Keratinocyte (primary cell): ENCODE measurements around the gene EMP3. TPM values are rescaled to one million over a fixed set of nuclear protein-coding genes. Genes with fewer than 3 reads are reported as not detected.

Experiments used
- DNase-seq: peaks from one replicate; pipeline ENCODE4 v3.0.0-alpha.2; 2011; ENCODE audit warnings: low read depth, missing footprints, low spot score
- FAIRE-seq: peaks from 2 replicates; lab custom pipeline; 2011; peaks lifted over from hg19 to GRCh38; lab: Jason Lieb, UNC
- H2AFZ ChIP-seq: 2 replicates; pipeline ENCODE4 v1.6.0; 2012; ENCODE audit warnings: low read length, control low read depth, inconsistent platforms; ENCODE audit not compliant: control insufficient read depth
- H3K27ac ChIP-seq: 2 replicates; pipeline ENCODE4 v1.5.1; 2011; ENCODE audit warnings: low read length; ENCODE audit not compliant: control insufficient read depth, insufficient read depth
- H3K27me3 ChIP-seq: 3 replicates; pipeline ENCODE4 v1.6.0; 2011; ENCODE audit warnings: low read length; ENCODE audit not compliant: control insufficient read depth, insufficient read depth; ENCODE audit errors: extremely low read depth
- H3K36me3 ChIP-seq, 2 experiments: 2 replicates in 1 of 2; 3 replicates in 1 of 2; pipeline ENCODE4 v1.5.1; 2011; ENCODE audit warnings: low read length in 2 of 2, mild to moderate bottlenecking in 1 of 2; ENCODE audit not compliant: control insufficient read depth in 2 of 2, insufficient read depth in 2 of 2; ENCODE audit errors: extremely low read depth in 1 of 2
- H3K4me1 ChIP-seq: 3 replicates; pipeline ENCODE4 v1.5.1; 2011; ENCODE audit warnings: low read length; ENCODE audit not compliant: control insufficient read depth, insufficient read depth; ENCODE audit errors: extremely low read depth
- H3K4me2 ChIP-seq: 3 replicates; pipeline ENCODE4 v1.6.0; 2011; ENCODE audit warnings: low read depth, low read length; ENCODE audit not compliant: control insufficient read depth, insufficient read depth; ENCODE audit errors: extremely low read depth
- H3K4me3 ChIP-seq, 3 experiments: fragments of 200-600 bp in 1 of 3; sonication (generic) in 1 of 3; 2 replicates in 2 of 3; 3 replicates in 1 of 3; pipeline ENCODE4 v1.5.1; 2011 to 2016; ENCODE audit warnings: low read length in 3 of 3, mild to moderate bottlenecking in 3 of 3, control low read depth in 2 of 3, inconsistent platforms in 1 of 3, low read depth in 1 of 3, mixed read lengths in 1 of 3, mixed run types in 1 of 3, moderate library complexity in 1 of 3; ENCODE audit not compliant: control insufficient read depth in 2 of 3, insufficient read depth in 2 of 3; ENCODE audit errors: extremely low read depth in 1 of 3
- H3K79me2 ChIP-seq: 2 replicates; pipeline ENCODE4 v1.6.0; 2012; ENCODE audit warnings: low read length; ENCODE audit not compliant: control insufficient read depth, insufficient read depth
- H3K9ac ChIP-seq: 3 replicates; pipeline ENCODE4 v1.6.0; 2011; ENCODE audit warnings: low read length; ENCODE audit not compliant: control insufficient read depth, insufficient read depth; ENCODE audit errors: extremely low read depth
- H3K9me1 ChIP-seq: 3 replicates; pipeline ENCODE4 v1.6.0; 2011; ENCODE audit warnings: low read length; ENCODE audit not compliant: control insufficient read depth, insufficient read depth; ENCODE audit errors: extremely low read depth
- H3K9me3 ChIP-seq: 2 replicates; pipeline ENCODE4 v1.5.1; 2012; ENCODE audit warnings: low read depth, low read length; ENCODE audit not compliant: control insufficient read depth
- H4K20me1 ChIP-seq: 3 replicates; pipeline ENCODE4 v1.6.0; 2011; ENCODE audit warnings: low read length; ENCODE audit not compliant: control insufficient read depth, insufficient read depth; ENCODE audit errors: extremely low read depth
- EZH2 ChIP-seq: IDR thresholded peaks from one replicate; pipeline ENCODE4 v1.6.1; 2012; ENCODE audit warnings: inconsistent platforms, mild to moderate bottlenecking, low read length, moderate library complexity
- dilution Hi-C: fragments of 300-500 bp; cut with MboI; formaldehyde crosslinking; loops from one replicate; pipeline ENCODE4 v1.7.0; 2020; ENCODE audit warnings: low sequenced_read_pairs; ENCODE audit not compliant: extremely low pct_ligation_motif_present
- polyA plus RNA-seq, 5 experiments: library from polyadenylated mRNA; depleted of rRNA in 3 of 5; stranded (reverse) in 3 of 5; stranded (forward) in 1 of 5; unstranded in 1 of 5; fragments of >200 nt; gene quantifications; 1 replicate in 1 of 5; 2 replicates in 3 of 5; 3 replicates in 1 of 5; pipeline versions ENCODE4 v1.2.1 to v1.2.3, GENCODE V29; 2011 to 2012; ENCODE audit warnings: missing spikeins in 2 of 5, low read depth in 1 of 5, low replicate concordance in 1 of 5
- TF ChIP-seq, protein P1 (sequence below), 3 experiments: IDR thresholded peaks in 1 of 3; conservative IDR thresholded peaks in 1 of 3; optimal IDR thresholded peaks in 1 of 3; 2 replicates in 2 of 3; 3 replicates in 1 of 3; pipeline versions ENCODE3 to v1.5.1; 2011; ENCODE audit warnings: low read length in 3 of 3, mild to moderate bottlenecking in 3 of 3, moderate library complexity in 2 of 3, control low read depth in 1 of 3, inconsistent platforms in 1 of 3; ENCODE audit not compliant: insufficient read depth in 2 of 3; ENCODE audit errors: extremely low read depth in 1 of 3

The EMP3 gene
- polyA plus RNA-seq, 1 donor (not counting 4 experiments of a cell fraction or from before 2014, with no cell fraction given): 177 TPM

DNA sequence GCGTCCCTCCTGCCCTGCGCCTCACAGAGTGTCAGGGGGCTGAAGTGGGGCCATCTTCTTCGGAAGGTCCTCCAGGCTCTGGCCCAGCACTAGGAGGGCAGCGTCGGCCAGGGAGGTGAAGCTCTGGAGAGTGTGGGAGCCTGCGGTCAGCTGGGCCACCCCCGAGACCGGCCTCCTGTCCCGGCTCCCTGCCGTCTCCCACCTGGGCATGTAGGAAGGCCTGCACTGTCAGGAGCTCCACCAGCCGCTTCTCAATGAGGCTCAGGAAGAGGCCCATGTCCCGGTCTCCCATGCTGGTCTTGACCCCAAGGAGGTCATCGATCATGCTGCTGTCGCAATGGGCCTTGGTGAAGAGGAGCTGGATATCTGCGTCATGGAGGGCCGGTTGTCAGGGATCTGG is 27.4 kb upstream of the EMP3 start:
- no peak overlapping the region for H3K9ac ChIP-seq
- H3K27me3 ChIP-seq: no peaks in the 10 kb centered on the region
- no peak for DNase-seq
- no peaks in the 10 kb centered on the region for H3K36me3 ChIP-seq
- H3K27ac ChIP-seq: no peak overlapping the region
- H3K9me1 ChIP-seq: no peaks in the 10 kb centered on the region
- H2AFZ ChIP-seq: no peak overlapping the region
- dilution Hi-C loops: no loop called here
- H3K4me2 ChIP-seq: no peak overlapping the region
- no peak for FAIRE-seq
- no peaks in the 10 kb centered on the region for H3K4me1 ChIP-seq
- no peaks in the 10 kb centered on the region for H3K9me3 ChIP-seq
- no peak overlapping the region for H3K4me3 ChIP-seq
- H3K79me2 ChIP-seq: no peaks in the 10 kb centered on the region
- no peaks in the 10 kb centered on the region for H4K20me1 ChIP-seq
- TF ChIP-seq, protein P1, sequence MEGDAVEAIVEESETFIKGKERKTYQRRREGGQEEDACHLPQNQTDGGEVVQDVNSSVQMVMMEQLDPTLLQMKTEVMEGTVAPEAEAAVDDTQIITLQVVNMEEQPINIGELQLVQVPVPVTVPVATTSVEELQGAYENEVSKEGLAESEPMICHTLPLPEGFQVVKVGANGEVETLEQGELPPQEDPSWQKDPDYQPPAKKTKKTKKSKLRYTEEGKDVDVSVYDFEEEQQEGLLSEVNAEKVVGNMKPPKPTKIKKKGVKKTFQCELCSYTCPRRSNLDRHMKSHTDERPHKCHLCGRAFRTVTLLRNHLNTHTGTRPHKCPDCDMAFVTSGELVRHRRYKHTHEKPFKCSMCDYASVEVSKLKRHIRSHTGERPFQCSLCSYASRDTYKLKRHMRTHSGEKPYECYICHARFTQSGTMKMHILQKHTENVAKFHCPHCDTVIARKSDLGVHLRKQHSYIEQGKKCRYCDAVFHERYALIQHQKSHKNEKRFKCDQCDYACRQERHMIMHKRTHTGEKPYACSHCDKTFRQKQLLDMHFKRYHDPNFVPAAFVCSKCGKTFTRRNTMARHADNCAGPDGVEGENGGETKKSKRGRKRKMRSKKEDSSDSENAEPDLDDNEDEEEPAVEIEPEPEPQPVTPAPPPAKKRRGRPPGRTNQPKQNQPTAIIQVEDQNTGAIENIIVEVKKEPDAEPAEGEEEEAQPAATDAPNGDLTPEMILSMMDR (optimal IDR thresholded peaks at IDR 0.05 in 1 of 3, IDR thresholded peaks at IDR 0.05 in 1 of 3, conservative IDR thresholded peaks at IDR 0.05 in 1 of 3; ENCODE audit: extremely low read depth in 1 of 3, insufficient read depth in 2 of 3, low read length in 3 of 3): no peak
- TF ChIP-seq EZH2: no peak

GRCh38 chr19:48301886-48302599 is 23.3 kb upstream of the EMP3 start:
- Histone ChIP-seq H3K4me2 (no peak overlapping the region), H2AFZ (no peak overlapping the region), H3K9me1 (no peaks in the 10 kb centered on the region), H4K20me1 (no peaks in the 10 kb centered on the region), H3K27me3 (no peaks in the 10 kb centered on the region), H3K36me3 (no peaks in the 10 kb centered on the region), H3K4me1 (no peaks in the 10 kb centered on the region), H3K27ac (no peak overlapping the region), H3K9ac (no peak overlapping the region), H3K79me2 (no peaks in the 10 kb centered on the region), H3K4me3 (no peak overlapping the region), H3K9me3 (no peaks in the 10 kb centered on the region)
- TF ChIP-seq, protein P1 (optimal IDR thresholded peaks at IDR 0.05 in 1 of 3, IDR thresholded peaks at IDR 0.05 in 1 of 3, conservative IDR thresholded peaks at IDR 0.05 in 1 of 3; ENCODE audit: extremely low read depth in 1 of 3, insufficient read depth in 2 of 3, low read length in 3 of 3): no peak
- no peak for TF ChIP-seq EZH2
- dilution Hi-C loops: no loop called here
- FAIRE-seq (no peak), DNase-seq (no peak)
